CD14-positive monocyte (primary cell): ENCODE results near the gene LRRC59. TPM values are rescaled to one million over a fixed set of nuclear protein-coding genes. Genes with fewer than 3 reads are reported as not detected.
A peak's percentile ranks its signal among the peaks of the same experiment; 100 is the strongest.

ENCODE experiments used
- DNase-seq, 3 donors: peaks; one replicate each; pipeline ENCODE4 v3.0.0-alpha.2; 2011 to 2022
- H2AFZ ChIP-seq: 2 replicates; pipeline ENCODE4 v1.6.0; 2012; ENCODE audit warnings: mild to moderate bottlenecking, low read depth, low read length, inconsistent platforms; ENCODE audit not compliant: insufficient read depth, poor library complexity, severe bottlenecking
- H3K27ac ChIP-seq, 2 donors: 1 replicate in 1 of 2; 2 replicates in 1 of 2; pipeline ENCODE4 v1.5.1; 2012 to 2013; ENCODE audit warnings: low read length in 2 of 2, control low read depth in 1 of 2, inconsistent platforms in 1 of 2, low read depth in 1 of 2, mild to moderate bottlenecking in 1 of 2
- H3K27me3 ChIP-seq, 2 donors: one replicate each; pipeline versions ENCODE4 v1.6.0 to v1.6.1; 2011 to 2013; ENCODE audit warnings: low read length in 2 of 2; ENCODE audit not compliant: control insufficient read depth in 2 of 2, insufficient read depth in 2 of 2
- H3K36me3 ChIP-seq, 2 donors: replicated peaks in 1 of 2; 1 replicate in 1 of 2; 2 replicates in 1 of 2; pipeline versions ENCODE4 v1.5.1 to v1.6.1; 2012 to 2013; ENCODE audit warnings: low read length in 2 of 2, control low read depth in 1 of 2, inconsistent platforms in 1 of 2, mild to moderate bottlenecking in 1 of 2; ENCODE audit not compliant: insufficient read depth in 2 of 2, control insufficient read depth in 1 of 2
- H3K4me1 ChIP-seq, 2 donors: 1 replicate in 1 of 2; 2 replicates in 1 of 2; pipeline versions ENCODE4 v1.5.1 to v1.6.1; 2012 to 2013; ENCODE audit warnings: low read length in 2 of 2, control low read depth in 1 of 2, inconsistent platforms in 1 of 2, mild to moderate bottlenecking in 1 of 2, moderate library complexity in 1 of 2; ENCODE audit not compliant: insufficient read depth in 2 of 2, control insufficient read depth in 1 of 2
- H3K4me2 ChIP-seq: replicated peaks from 2 replicates; pipeline ENCODE3; 2012; ENCODE audit warnings: low read length, moderate library complexity, mild to moderate bottlenecking; ENCODE audit not compliant: poor library complexity, severe bottlenecking; ENCODE audit errors: extremely low read depth
- H3K4me3 ChIP-seq, 3 experiments: fragments of 200-600 bp in 1 of 3; sonication (generic) in 1 of 3; replicated peaks in 1 of 3; 1 replicate in 2 of 3; 2 replicates in 1 of 3; pipeline ENCODE4 v1.5.1; 2011 to 2013; ENCODE audit warnings: low read length in 3 of 3, mild to moderate bottlenecking in 3 of 3, control low read depth in 2 of 3, low read depth in 2 of 3, inconsistent platforms in 1 of 3, moderate library complexity in 1 of 3
- H3K79me2 ChIP-seq: 2 replicates; pipeline ENCODE4 v1.6.0; 2012; ENCODE audit warnings: mild to moderate bottlenecking, control low read depth, inconsistent platforms, low read length, moderate library complexity; ENCODE audit not compliant: insufficient read depth
- H3K9ac ChIP-seq: 2 replicates; pipeline ENCODE4 v1.6.0; 2017; ENCODE audit warnings: low read length, mild to moderate bottlenecking; ENCODE audit not compliant: insufficient read depth, poor library complexity, severe bottlenecking
- H3K9me3 ChIP-seq, 2 donors: replicated peaks in 1 of 2; 1 replicate in 1 of 2; 2 replicates in 1 of 2; pipeline versions ENCODE4 v1.5.1 to v1.6.1; 2012 to 2013; ENCODE audit warnings: low read length in 2 of 2, control low read depth in 1 of 2; ENCODE audit not compliant: control insufficient read depth in 1 of 2, insufficient read depth in 1 of 2
- H4K20me1 ChIP-seq: 2 replicates; pipeline ENCODE4 v1.6.0; 2012; ENCODE audit warnings: mild to moderate bottlenecking, low read length, control low read depth, moderate library complexity; ENCODE audit not compliant: insufficient read depth
- H3K27ac Mint-ChIP-seq, 7 donors: one replicate each; pipeline ENCODE4 v1.8.0; 2020; ENCODE audit warnings: mild to moderate bottlenecking in 7 of 7, mixed read lengths in 7 of 7, moderate library complexity in 6 of 7, inconsistent platforms in 2 of 7
- H3K27me3 Mint-ChIP-seq, 3 donors: one replicate each; pipeline ENCODE4 v1.8.0; 2021 to 2022; ENCODE audit warnings: low read depth in 3 of 3, mild to moderate bottlenecking in 3 of 3, mixed read lengths in 3 of 3, moderate library complexity in 3 of 3, inconsistent platforms in 1 of 3
- H3K36me3 Mint-ChIP-seq, 2 donors: one replicate each; pipeline ENCODE4 v1.8.0; 2020; ENCODE audit warnings: mixed read lengths in 2 of 2, inconsistent platforms in 1 of 2, mild to moderate bottlenecking in 1 of 2
- H3K4me1 Mint-ChIP-seq: one replicate; pipeline ENCODE4 v1.8.0; 2020; ENCODE audit warnings: mild to moderate bottlenecking, mixed read lengths
- H3K4me3 Mint-ChIP-seq, 2 donors: one replicate each; pipeline ENCODE4 v1.8.0; 2020; ENCODE audit warnings: mild to moderate bottlenecking in 2 of 2, mixed read lengths in 2 of 2, moderate library complexity in 1 of 2
- H3K9me3 Mint-ChIP-seq, 7 donors: one replicate each; pipeline ENCODE4 v1.8.0; 2020 to 2022; ENCODE audit warnings: mixed read lengths in 7 of 7, mild to moderate bottlenecking in 6 of 7, moderate library complexity in 6 of 7, inconsistent platforms in 2 of 7
- whole genome bisulfite sequencing: methylation state at CpG from one replicate; pipeline ENCODE4 v1.1.5; 2013; ENCODE audit warnings: missing lambda C conversion rate; ENCODE audit not compliant: insufficient coverage; 5-methylcytosine and 5-hydroxymethylcytosine counted together
- intact Hi-C, 2 donors: fragments of 100-400 bp; cut with micrococcal nuclease; formaldehyde crosslinking; loops; one replicate each; pipeline versions ENCODE4 v1.15.0 to v1.15.1; 2023
- polyA plus RNA-seq, 3 donors: library from polyadenylated mRNA; depleted of rRNA in 1 of 3; unstranded in 2 of 3; stranded (reverse) in 1 of 3; fragments of 300-500 nt in 2 of 3; fragments of >200 nt in 1 of 3; fragmentation: Illumina TruSeq in 2 of 3; gene quantifications; 1 replicate in 2 of 3; 2 replicates in 1 of 3; pipeline ENCODE4 v1.2.3, GENCODE V29; 2012 to 2021
- TF ChIP-seq, protein P1 (sequence below): fragments of 200-600 bp; IDR thresholded peaks from one replicate; pipeline ENCODE4 v1.8.0; 2022; ENCODE audit warnings: antibody characterized with exemption, mild to moderate bottlenecking

LRRC59 gene
- polyA plus RNA-seq, 3 donors: 36.6 to 48.9 (median 45.7) TPM

DNA sequence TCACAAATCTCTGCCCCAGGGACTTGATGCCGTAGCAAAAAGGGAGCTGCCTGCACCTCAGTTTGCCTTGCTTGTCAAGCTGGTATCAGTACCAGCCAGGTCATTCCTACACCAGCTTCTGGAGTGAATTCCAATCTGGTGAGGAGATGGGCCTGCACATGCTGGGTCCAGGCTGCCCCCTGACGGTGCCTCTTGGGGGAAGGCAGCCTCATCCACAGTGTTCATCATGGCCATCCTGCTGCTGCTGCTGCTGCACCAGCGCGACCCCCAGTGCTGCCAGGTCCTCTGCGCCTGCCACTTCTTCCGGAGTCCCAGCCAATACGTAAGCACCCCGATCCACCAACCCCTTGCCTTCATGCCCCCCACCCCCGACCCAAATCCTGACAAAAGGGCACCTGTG lies 32.6 kb downstream of the LRRC59 start:
- H3K27me3 Mint-ChIP-seq: no peaks in the 10 kb centered on the region
- no peaks in the 10 kb centered on the region for H3K9me3 ChIP-seq
- H3K36me3 ChIP-seq: peaks cover 55 to 64% of the 10 kb centered on the region in 2 donors
- no peaks in the 10 kb centered on the region for H3K79me2 ChIP-seq
- no peak overlapping the region for H3K9ac ChIP-seq
- 94% methylated on average over 2 of the region's 9 CpGs for WGBS
- no peak overlapping the region for H3K27ac ChIP-seq
- DNase-seq: no peak
- TF ChIP-seq, protein P1, sequence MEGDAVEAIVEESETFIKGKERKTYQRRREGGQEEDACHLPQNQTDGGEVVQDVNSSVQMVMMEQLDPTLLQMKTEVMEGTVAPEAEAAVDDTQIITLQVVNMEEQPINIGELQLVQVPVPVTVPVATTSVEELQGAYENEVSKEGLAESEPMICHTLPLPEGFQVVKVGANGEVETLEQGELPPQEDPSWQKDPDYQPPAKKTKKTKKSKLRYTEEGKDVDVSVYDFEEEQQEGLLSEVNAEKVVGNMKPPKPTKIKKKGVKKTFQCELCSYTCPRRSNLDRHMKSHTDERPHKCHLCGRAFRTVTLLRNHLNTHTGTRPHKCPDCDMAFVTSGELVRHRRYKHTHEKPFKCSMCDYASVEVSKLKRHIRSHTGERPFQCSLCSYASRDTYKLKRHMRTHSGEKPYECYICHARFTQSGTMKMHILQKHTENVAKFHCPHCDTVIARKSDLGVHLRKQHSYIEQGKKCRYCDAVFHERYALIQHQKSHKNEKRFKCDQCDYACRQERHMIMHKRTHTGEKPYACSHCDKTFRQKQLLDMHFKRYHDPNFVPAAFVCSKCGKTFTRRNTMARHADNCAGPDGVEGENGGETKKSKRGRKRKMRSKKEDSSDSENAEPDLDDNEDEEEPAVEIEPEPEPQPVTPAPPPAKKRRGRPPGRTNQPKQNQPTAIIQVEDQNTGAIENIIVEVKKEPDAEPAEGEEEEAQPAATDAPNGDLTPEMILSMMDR: no peak
- no peaks in the 10 kb centered on the region for H3K27me3 ChIP-seq
- no peak overlapping the region for H3K4me3 Mint-ChIP-seq
- intact Hi-C loops: no loop called here
- peaks cover 12% of the 10 kb centered on the region for H4K20me1 ChIP-seq
- peaks cover 4% of the 10 kb centered on the region in 2 donors for H3K4me1 ChIP-seq
- peaks cover 54 to 64% of the 10 kb centered on the region in 2 donors for H3K36me3 Mint-ChIP-seq
- H3K4me3 ChIP-seq: no peak overlapping the region
- no peak overlapping the region for H3K27ac Mint-ChIP-seq
- peaks cover 0 to 2% (median 0%) of the 10 kb centered on the region in 7 donors for H3K9me3 Mint-ChIP-seq
- H3K4me2 ChIP-seq: no peak overlapping the region
- no peak overlapping the region for H2AFZ ChIP-seq
- peaks cover 10% of the 10 kb centered on the region for H3K4me1 Mint-ChIP-seq

DNA sequence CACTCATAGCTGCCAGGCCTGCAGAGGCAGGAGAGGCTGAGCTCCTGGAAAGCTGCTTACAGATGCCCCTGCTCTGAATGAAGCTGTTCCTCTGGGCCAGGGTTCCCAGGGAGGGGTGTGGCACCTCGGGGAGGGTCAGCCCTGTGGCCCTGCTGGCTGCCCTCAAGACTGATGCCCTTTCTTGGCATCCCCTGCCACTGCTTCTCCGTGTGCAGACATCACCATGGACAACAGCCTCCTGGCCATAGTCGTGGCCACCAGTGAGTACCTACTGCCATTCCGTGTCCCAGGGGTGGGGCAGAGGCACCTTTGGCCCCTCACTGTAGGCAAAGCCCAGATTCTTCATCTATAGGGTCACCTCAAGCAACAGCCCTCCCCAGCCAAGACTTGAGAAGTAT lies 33.3 kb downstream of the LRRC59 start:
- no peaks in the 10 kb centered on the region for H3K79me2 ChIP-seq
- intact Hi-C loops: no loop called here
- no peak overlapping the region for H3K4me3 Mint-ChIP-seq

More for the DNA sequence above, 33.3 kb downstream of the LRRC59 start:
- H3K4me1 Mint-ChIP-seq: peaks cover 10% of the 10 kb centered on the region
- Histone ChIP-seq H4K20me1 (peaks cover 12% of the 10 kb centered on the region), H3K36me3 (peaks cover 53 to 64% of the 10 kb centered on the region in 2 donors), H2AFZ (no peak overlapping the region), H3K27ac (no peak overlapping the region), H3K4me1 (peaks cover 4% of the 10 kb centered on the region in 2 donors), H3K4me3 (no peak overlapping the region), H3K9ac (no peak overlapping the region), H3K9me3 (no peaks in the 10 kb centered on the region), H3K27me3 (no peaks in the 10 kb centered on the region), H3K4me2 (no peak overlapping the region)
- peaks cover 50 to 61% of the 10 kb centered on the region in 2 donors for H3K36me3 Mint-ChIP-seq
- TF ChIP-seq, protein P1: no peak
- H3K27me3 Mint-ChIP-seq: no peaks in the 10 kb centered on the region
- DNase-seq: no peak
- peak overlapping the region in 1 of 7 donors; percentile 41 for H3K27ac Mint-ChIP-seq
- WGBS: 93% methylated on average over 3 of the region's 4 CpGs
- H3K9me3 Mint-ChIP-seq: peaks cover 0 to 2% (median 0%) of the 10 kb centered on the region in 7 donors
